SU-DHL-6 (cell line): ENCODE results near the gene GRM8.

Experiments
- EZH2phosphoT487 ChIP-seq: fragments of 200-600 bp; sonication (generic), shearing (Covaris generic); conservative IDR thresholded peaks from 2 replicates; pipeline ENCODE4 v1.6.1; 2018; ENCODE audit warnings: mild to moderate bottlenecking, antibody characterized with exemption, low read length, moderate library complexity, mixed read lengths
- TF ChIP-seq, protein P1 (sequence below): fragments of 200-600 bp; sonication (generic); IDR thresholded peaks from one replicate; pipeline ENCODE4 v1.5.1; 2017; ENCODE audit warnings: antibody characterized with exemption, mild to moderate bottlenecking, low read length, moderate library complexity; ENCODE audit not compliant: insufficient read depth, poor library complexity, severe bottlenecking

GRCh38 chr7:127245002-127245401 lies 7.7 kb downstream of the GRM8 start:
- TF ChIP-seq, protein P1, sequence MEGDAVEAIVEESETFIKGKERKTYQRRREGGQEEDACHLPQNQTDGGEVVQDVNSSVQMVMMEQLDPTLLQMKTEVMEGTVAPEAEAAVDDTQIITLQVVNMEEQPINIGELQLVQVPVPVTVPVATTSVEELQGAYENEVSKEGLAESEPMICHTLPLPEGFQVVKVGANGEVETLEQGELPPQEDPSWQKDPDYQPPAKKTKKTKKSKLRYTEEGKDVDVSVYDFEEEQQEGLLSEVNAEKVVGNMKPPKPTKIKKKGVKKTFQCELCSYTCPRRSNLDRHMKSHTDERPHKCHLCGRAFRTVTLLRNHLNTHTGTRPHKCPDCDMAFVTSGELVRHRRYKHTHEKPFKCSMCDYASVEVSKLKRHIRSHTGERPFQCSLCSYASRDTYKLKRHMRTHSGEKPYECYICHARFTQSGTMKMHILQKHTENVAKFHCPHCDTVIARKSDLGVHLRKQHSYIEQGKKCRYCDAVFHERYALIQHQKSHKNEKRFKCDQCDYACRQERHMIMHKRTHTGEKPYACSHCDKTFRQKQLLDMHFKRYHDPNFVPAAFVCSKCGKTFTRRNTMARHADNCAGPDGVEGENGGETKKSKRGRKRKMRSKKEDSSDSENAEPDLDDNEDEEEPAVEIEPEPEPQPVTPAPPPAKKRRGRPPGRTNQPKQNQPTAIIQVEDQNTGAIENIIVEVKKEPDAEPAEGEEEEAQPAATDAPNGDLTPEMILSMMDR = no peak
- no peak for TF ChIP-seq EZH2phosphoT487
